ENCODE measurements around the gene HTT. TPM values are rescaled to one million over a fixed set of nuclear protein-coding genes. Genes with fewer than 3 reads are reported as not detected.

HTT gene
- total and polyA plus RNA-seq, 12 donors, result 16.1 to 77.1 (median 47.1) TPM

DNA sequence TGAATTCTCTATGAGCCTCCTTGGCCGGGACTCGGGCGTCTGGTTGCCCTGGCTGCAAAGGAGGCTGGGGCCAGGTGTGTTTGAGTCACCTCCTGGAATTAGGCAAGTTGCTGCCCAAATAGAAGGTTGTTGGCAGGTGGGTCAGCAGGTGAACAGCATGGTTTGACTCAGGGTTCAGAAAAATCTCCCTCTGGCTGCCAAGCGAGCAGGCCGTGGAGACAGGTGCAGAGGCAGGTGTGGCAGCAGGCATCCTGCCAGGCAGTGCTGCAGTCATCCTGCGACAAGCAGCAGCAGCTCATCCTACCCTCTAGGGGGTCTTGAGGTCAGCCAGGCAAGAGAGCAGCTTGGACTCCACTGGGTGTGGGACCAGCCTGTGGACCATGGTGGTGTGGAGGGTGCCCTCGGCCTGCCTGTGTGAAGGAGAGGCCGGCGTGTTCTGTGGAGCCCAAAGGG, 182.6 kb downstream of the HTT start:
- peak in 4 of 7 donors; percentile 5 to 43 (median 9) for DNase-seq
- intact Hi-C loops (cut with DNase I), result no loop called here
- TF ChIP-seq POLR2A (IDR thresholded peaks at IDR 0.05), result no peak
- TF ChIP-seq, protein P1, sequence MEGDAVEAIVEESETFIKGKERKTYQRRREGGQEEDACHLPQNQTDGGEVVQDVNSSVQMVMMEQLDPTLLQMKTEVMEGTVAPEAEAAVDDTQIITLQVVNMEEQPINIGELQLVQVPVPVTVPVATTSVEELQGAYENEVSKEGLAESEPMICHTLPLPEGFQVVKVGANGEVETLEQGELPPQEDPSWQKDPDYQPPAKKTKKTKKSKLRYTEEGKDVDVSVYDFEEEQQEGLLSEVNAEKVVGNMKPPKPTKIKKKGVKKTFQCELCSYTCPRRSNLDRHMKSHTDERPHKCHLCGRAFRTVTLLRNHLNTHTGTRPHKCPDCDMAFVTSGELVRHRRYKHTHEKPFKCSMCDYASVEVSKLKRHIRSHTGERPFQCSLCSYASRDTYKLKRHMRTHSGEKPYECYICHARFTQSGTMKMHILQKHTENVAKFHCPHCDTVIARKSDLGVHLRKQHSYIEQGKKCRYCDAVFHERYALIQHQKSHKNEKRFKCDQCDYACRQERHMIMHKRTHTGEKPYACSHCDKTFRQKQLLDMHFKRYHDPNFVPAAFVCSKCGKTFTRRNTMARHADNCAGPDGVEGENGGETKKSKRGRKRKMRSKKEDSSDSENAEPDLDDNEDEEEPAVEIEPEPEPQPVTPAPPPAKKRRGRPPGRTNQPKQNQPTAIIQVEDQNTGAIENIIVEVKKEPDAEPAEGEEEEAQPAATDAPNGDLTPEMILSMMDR (IDR thresholded peaks at IDR 0.05), result no peak
- no peaks in the 10 kb centered on the region for H3K4me1 ChIP-seq (replicated peaks in 1 of 2)
- H3K27ac ChIP-seq, result no peak overlapping the region
- no peaks in the 10 kb centered on the region for H3K36me3 ChIP-seq (replicated peaks in 1 of 2)
- WGBS, 4 donors, result 95 to 100% (median 97%) methylated on average over 5 to 9 of the region's 9 CpGs
- H3K4me3 ChIP-seq, result no peak overlapping the region
- H3K27me3 ChIP-seq, result no peaks in the 10 kb centered on the region
- no peaks in the 10 kb centered on the region for H3K9me3 ChIP-seq (replicated peaks in 1 of 3)

DNA sequence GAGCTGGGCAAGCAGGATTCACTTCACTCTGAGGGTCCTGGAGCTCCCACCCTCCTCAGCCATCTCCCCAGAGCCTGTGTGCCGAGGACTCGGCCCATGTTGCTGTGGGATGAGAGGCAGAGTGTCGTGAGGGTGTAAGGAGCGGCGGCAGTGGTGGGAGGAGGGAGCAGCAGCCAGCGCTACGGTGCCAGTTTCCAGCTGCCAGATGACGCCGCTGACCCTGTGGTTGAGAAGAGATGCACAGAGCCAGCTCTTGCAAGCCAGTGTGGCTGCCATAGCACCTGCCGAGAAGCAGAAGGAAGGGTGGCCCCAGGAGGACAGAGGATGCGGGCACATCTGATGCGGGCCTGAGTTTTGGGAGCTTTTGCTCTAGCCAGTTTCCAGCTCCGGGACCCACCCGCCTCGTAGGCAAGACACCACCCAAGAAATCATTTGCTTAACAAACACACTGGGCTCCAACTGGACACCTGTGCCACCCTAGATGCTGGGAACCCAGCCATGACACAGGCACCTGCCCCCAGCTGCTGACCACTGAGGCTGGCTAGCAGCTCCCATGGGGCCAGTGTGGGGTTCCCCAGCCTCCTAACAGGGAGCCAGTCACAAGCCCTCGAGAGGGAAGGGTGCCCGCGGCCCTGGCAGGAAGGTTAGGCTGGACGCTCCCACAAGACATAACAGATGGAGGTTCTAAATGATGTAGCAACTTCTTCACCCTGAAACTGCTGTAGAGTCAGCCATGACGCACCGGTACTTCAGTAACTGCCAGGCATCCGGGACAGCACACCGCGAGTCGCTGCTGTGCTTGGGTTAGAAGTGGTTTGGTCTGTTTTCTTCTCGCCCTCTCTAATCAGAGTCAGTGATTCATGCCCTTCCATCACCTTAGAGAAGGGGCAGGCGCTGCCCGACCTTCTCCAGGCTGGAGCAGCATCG, 183.3 kb downstream of the HTT start:
- Histone ChIP-seq H3K36me3 (replicated peaks in 1 of 2) (no peaks in the 10 kb centered on the region), H3K4me1 (replicated peaks in 1 of 2) (no peaks in the 10 kb centered on the region), H3K27me3 (no peaks in the 10 kb centered on the region), H3K4me3 (no peak overlapping the region), H3K9me3 (replicated peaks in 1 of 3) (no peaks in the 10 kb centered on the region), H3K27ac (no peak overlapping the region)
- intact Hi-C loops (cut with DNase I), result no loop called here
- no peak for TF ChIP-seq POLR2A (IDR thresholded peaks at IDR 0.05)
- TF ChIP-seq, protein P1 (IDR thresholded peaks at IDR 0.05), result no peak
- peak in 4 of 7 donors; percentile 5 to 37 (median 11) for DNase-seq
- 88 to 91% (median 89%) methylated on average over 13 to 29 of the region's 29 CpGs for WGBS, 4 donors

DNA sequence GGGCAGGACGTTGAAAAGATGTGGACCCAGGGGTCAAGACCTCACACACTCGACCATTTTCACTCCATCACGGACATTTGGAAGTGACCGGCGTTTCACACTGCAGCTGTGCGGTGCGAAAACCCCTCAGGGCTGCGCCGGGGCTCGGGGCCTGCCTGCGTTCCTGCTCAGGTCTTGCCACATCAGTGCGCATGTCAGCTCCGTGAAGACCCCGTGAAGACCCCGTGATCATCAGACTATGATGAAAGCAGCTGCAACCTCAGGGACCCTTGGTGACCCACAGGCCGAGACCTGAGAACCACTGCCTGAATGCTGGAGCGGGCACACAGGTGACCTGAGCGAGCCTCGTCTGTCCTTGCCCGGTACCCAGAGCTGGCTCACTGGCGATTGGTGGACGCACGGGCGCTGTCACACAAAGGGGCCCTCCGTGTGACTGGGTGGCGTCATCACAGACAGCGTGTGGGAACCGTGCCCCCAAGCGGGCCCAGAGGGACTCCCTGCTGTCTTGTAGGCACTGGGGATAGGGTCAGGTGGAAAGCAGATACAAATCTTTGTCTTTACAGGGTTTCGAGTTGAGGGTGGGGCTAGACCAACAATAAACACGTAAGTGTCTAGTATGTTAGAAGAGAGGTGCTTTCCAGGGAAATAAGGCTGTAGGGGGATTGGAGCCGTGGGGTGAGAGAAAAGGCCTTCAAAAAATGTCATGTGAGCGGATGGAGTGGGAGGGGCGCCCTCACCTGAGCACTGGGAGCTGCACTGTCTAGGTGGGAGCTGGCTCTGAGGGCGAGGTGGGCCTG, 187.1 kb downstream of the HTT start:
- peak in 5 of 7 donors; percentile 2 to 37 (median 11) for DNase-seq
- Histone ChIP-seq H3K27me3 (no peaks in the 10 kb centered on the region), H3K9me3 (replicated peaks in 1 of 3) (no peaks in the 10 kb centered on the region), H3K27ac (no peak overlapping the region), H3K4me3 (no peak overlapping the region), H3K4me1 (replicated peaks in 1 of 2) (no peaks in the 10 kb centered on the region), H3K36me3 (replicated peaks in 1 of 2) (no peaks in the 10 kb centered on the region)
- intact Hi-C loops (cut with DNase I), result no loop called here
- TF ChIP-seq POLR2A (IDR thresholded peaks at IDR 0.05), result no peak
- TF ChIP-seq, protein P1 (IDR thresholded peaks at IDR 0.05), result no peak
- WGBS, 4 donors, result 85 to 91% (median 88%) methylated on average over 26 to 35 of the region's 35 CpGs

Measured in adrenal gland (tissue), 12 donors.